Fibroblast of lung (primary cell): ENCODE data around the gene ZNF664.

Source experiments
- CTCF ChIP-seq, 2 donors: IDR thresholded peaks in 1 of 2; conservative IDR thresholded peaks in 1 of 2; 1 replicate in 1 of 2; 2 replicates in 1 of 2; pipeline ENCODE4 v1.5.1; 2011 to 2012; ENCODE audit warnings: low read length in 2 of 2, control low read depth in 1 of 2, inconsistent platforms in 1 of 2, low read depth in 1 of 2, mild to moderate bottlenecking in 1 of 2
- EZH2 ChIP-seq: IDR thresholded peaks from 2 replicates; pipeline ENCODE4 v1.5.1; 2012; ENCODE audit warnings: low read length, control low read depth, mild to moderate bottlenecking; ENCODE audit errors: missing control alignments

GRCh38 chr12:123928897-123929296, 44.1 kb upstream of the ZNF664 start:
- no peak for TF ChIP-seq CTCF (conservative IDR thresholded peaks at IDR 0.05 in 1 of 2, IDR thresholded peaks at IDR 0.05 in 1 of 2; ENCODE audit: low read depth in 1 of 2, low read length in 2 of 2)
- TF ChIP-seq EZH2, result no peak
